GM13977 (cell line): Measurements from ENCODE around the gene ARHGAP28.
"Not testable (repeated sequence)": the region's sequence is repeated elsewhere in the genome, so short reads cannot be mapped to it uniquely, and the experiment has no call there.

Experiments
- DNase-seq: peaks from one replicate; pipeline ENCODE4 v3.0.0; 2012; ENCODE audit warnings: low spot score
- CTCF ChIP-seq: IDR thresholded peaks from 2 replicates; pipeline ENCODE4 v1.5.1; 2012; ENCODE audit warnings: mild to moderate bottlenecking, control low read depth; ENCODE audit not compliant: insufficient read depth; ENCODE audit errors: extremely low read depth, missing control alignments
- in situ Hi-C: fragments of 300-500 bp; cut with MboI; formaldehyde crosslinking; loops from one replicate; pipeline ENCODE4 v1.12.0; 2022; ENCODE audit warnings: low sequenced_read_pairs, low pct_unique_long_range_greater_than_20kb, mixed read lengths, inconsistent platforms; ENCODE audit not compliant: unreplicated experiment

ARHGAP28 gene

GRCh38 chr18:6830916-6831315 is 101.4 kb downstream of the ARHGAP28 start:
- in situ Hi-C loops: no loop called here
- TF ChIP-seq CTCF: no peak

GRCh38 chr18:6835345-6835744 is 105.8 kb downstream of the ARHGAP28 start:
- no peak for TF ChIP-seq CTCF
- no peak for DNase-seq
- in situ Hi-C loops: no loop called here

More at GRCh38 chr18:6830916-6831315, 101.4 kb downstream of the ARHGAP28 start:
- DNase-seq: no peak

- TF ChIP-seq CTCF: no peak
- no peak for DNase-seq
- in situ Hi-C loops: no loop called here
These were observed 106.8 kb downstream of the ARHGAP28 start for GRCh38 chr18:6836331-6836730.

GRCh38 chr18:6837904-6838303 is 108.4 kb downstream of the ARHGAP28 start:
- in situ Hi-C loops: no loop called here

GRCh38 chr18:6842081-6842480 is 112.6 kb downstream of the ARHGAP28 start:
- in situ Hi-C loops: no loop called here
- no peak for DNase-seq
- TF ChIP-seq CTCF: no peak

More at GRCh38 chr18:6837904-6838303, 108.4 kb downstream of the ARHGAP28 start:
- TF ChIP-seq CTCF: no peak
- no peak for DNase-seq

- no peak for DNase-seq
- in situ Hi-C loops: no loop called here
- TF ChIP-seq CTCF: no peak
These were observed 113.8 kb downstream of the ARHGAP28 start for GRCh38 chr18:6843308-6843707.

GRCh38 chr18:6845521-6845920 is 116.0 kb downstream of the ARHGAP28 start:
- in situ Hi-C loops, DNase-seq: not testable (repeated sequence)
